Neural progenitor cell (in vitro differentiated cells): ENCODE measurements around the gene PCGF1.
A peak's percentile ranks its signal among the peaks of the same experiment; 100 is the strongest.

Source experiments
- CTCF ChIP-seq: fragments of 200-600 bp; sonication (generic); IDR thresholded peaks from 2 replicates; pipeline ENCODE4 v1.5.1; 2017; ENCODE audit warnings: antibody characterized with exemption, mild to moderate bottlenecking
- EZH2 ChIP-seq: fragments of 200-600 bp; sonication (generic); IDR thresholded peaks from 2 replicates; pipeline ENCODE4 v1.6.1; 2017; ENCODE audit warnings: antibody characterized with exemption, mild to moderate bottlenecking, moderate library complexity

- TF ChIP-seq CTCF (no peak), EZH2 (peak; percentile 29)
These were observed 8.8 kb downstream of the PCGF1 start for GRCh38 chr2:74498500-74499266.
